K562 (cell line): ENCODE measurements around the gene IMPACT. TPM values are rescaled to one million over a fixed set of nuclear protein-coding genes. Genes with fewer than 3 reads are reported as not detected.

Source experiments
- CREM ChIP-seq: IDR thresholded peaks from 2 replicates; pipeline ENCODE4 v1.6.1; 2014; ENCODE audit warnings: antibody characterized with exemption, low read depth
- EWSR1 ChIP-seq: fragments of 450-650 bp; IDR thresholded peaks from 2 replicates; pipeline ENCODE4 v1.6.1; 2018; ENCODE audit warnings: borderline replicate concordance, mild to moderate bottlenecking, low read depth, moderate library complexity; ENCODE audit not compliant: partially characterized antibody
- KDM1A ChIP-seq, 2 experiments: fragments of 450-650 bp; IDR thresholded peaks; 2 replicates each; pipeline ENCODE4 v1.6.1; 2016; ENCODE audit warnings: mild to moderate bottlenecking in 2 of 2
- NUFIP1 ChIP-seq: fragments of 450-650 bp; IDR thresholded peaks from 2 replicates; pipeline ENCODE4 v1.6.1; 2018; ENCODE audit not compliant: partially characterized antibody
- PCBP2 ChIP-seq: fragments of 200-400 bp; formaldehyde crosslinking; IDR thresholded peaks from 2 replicates; pipeline ENCODE4 v1.6.1; 2018; ENCODE audit warnings: low read length, low read depth, mild to moderate bottlenecking, moderate library complexity; ENCODE audit not compliant: poor library complexity, severe bottlenecking
- RBM39 ChIP-seq: fragments of 200-400 bp; formaldehyde crosslinking; optimal IDR thresholded peaks from 2 replicates; pipeline ENCODE3; 2018; ENCODE audit warnings: low read depth, low read length
- polyA plus RNA-seq, 8 experiments: library from polyadenylated mRNA; depleted of rRNA in 4 of 8; stranded (reverse) in 5 of 8; unstranded in 3 of 8; fragments of >200 nt; fragmentation: Nextera tagmentation in 2 of 8; fragmentation: Illumina TruSeq in 1 of 8; extraction: Ambion mirVana in 2 of 8; extraction: Trizol in 1 of 8; gene quantifications; 2 replicates each; pipeline versions ENCODE4 v1.2.1 to v1.2.3, GENCODE V29; 2011 to 2014; ENCODE audit warnings: inconsistent platforms in 1 of 8, missing spikeins in 1 of 8
- total RNA-seq, 7 experiments: library from RNA; depleted of rRNA in 6 of 7; stranded (reverse); fragments of >200 nt in 6 of 7; fragmentation: Illumina TruSeq in 2 of 7; extraction: Trizol in 2 of 7; gene quantifications; 2 replicates each; pipeline versions ENCODE4 v1.2.1 to v1.2.3, GENCODE V29; 2011 to 2021; ENCODE audit warnings: low replicate concordance in 1 of 7
- TF ChIP-seq, protein P1 (sequence below): fragments of 200-800 bp; sonication (Bioruptor generic); IDR thresholded peaks from 2 replicates; pipeline ENCODE4 v1.6.1; 2017; ENCODE audit warnings: missing genetic modification characterization, missing compliant biosample characterization
- TF ChIP-seq, protein P2 (sequence below): fragments of 250-450 bp; sonication (Bioruptor Pico); IDR thresholded peaks from 2 replicates; pipeline ENCODE4 v1.6.1; 2021; ENCODE audit warnings: mild to moderate bottlenecking
- TF ChIP-seq, protein P3 (sequence below): conservative IDR thresholded peaks from 2 replicates; pipeline ENCODE4 v1.6.1; 2011; ENCODE audit warnings: low read depth, mild to moderate bottlenecking, low read length; ENCODE audit not compliant: control insufficient read depth
- TF ChIP-seq, protein P4 (sequence below), 2 experiments: fragments of 450-650 bp; conservative IDR thresholded peaks; 2 replicates each; pipeline ENCODE4 v1.6.1; 2017; ENCODE audit warnings: mild to moderate bottlenecking in 2 of 2, moderate library complexity in 2 of 2
- TF ChIP-seq, protein P5 (sequence below), 2 experiments: fragments of 450-650 bp in 1 of 2; IDR thresholded peaks; 2 replicates each; pipeline ENCODE4 v1.6.1; 2011 to 2017; ENCODE audit warnings: low read depth in 2 of 2, antibody characterized with exemption in 1 of 2, borderline replicate concordance in 1 of 2, low read length in 1 of 2, mild to moderate bottlenecking in 1 of 2, mixed read lengths in 1 of 2; ENCODE audit not compliant: control insufficient read depth in 1 of 2

IMPACT gene
- total and polyA plus RNA-seq, 9 of the 15 experiments (the other 6 are each of a cell fraction or from before 2014, with no cell fraction given): 4.7 to 7.6 (median 5.8) TPM

DNA sequence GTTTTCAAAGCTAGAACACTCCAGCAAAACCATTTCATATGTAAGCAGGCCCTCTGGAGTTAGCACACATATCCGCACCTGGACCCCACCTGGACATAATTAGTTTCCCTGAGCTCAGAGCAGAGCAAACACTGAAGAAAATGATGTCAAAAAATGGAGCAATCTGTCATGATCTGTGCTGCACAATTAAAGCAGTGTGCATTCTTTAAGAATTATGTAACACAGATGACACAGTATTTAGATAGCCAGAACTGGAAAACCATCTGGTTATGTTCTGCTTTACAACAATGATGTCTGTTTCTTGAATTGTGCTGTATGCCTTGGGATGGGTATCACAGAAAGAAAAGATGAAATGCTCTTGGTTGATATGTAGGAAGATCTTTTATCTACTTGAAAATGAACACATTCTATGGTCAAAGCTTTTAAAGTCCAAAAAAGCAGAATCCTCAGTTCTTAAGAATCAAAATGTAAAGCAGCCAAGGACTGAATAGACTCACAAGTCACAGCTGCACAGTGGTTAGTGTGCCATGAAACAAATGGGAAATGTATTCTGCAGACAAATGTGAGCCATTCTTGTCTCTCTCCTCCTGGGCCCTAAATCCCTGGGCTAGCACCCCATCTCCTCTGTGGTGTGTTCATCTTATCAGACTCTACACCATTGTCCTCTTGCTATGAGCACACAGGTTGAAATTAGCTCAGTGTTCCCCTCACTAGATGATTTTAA is 70.7 kb downstream of the IMPACT start (continued):
- TF ChIP-seq, protein P1, sequence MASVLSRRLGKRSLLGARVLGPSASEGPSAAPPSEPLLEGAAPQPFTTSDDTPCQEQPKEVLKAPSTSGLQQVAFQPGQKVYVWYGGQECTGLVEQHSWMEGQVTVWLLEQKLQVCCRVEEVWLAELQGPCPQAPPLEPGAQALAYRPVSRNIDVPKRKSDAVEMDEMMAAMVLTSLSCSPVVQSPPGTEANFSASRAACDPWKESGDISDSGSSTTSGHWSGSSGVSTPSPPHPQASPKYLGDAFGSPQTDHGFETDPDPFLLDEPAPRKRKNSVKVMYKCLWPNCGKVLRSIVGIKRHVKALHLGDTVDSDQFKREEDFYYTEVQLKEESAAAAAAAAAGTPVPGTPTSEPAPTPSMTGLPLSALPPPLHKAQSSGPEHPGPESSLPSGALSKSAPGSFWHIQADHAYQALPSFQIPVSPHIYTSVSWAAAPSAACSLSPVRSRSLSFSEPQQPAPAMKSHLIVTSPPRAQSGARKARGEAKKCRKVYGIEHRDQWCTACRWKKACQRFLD (CRISPR knock-in tag): no peak
- TF ChIP-seq KDM1A (IDR thresholded peaks at IDR 0.05) (no peak), CREM (no peak), RBM39 (no peak), PCBP2 (no peak), NUFIP1 (no peak), EWSR1 (no peak)
- TF ChIP-seq, protein P2, sequence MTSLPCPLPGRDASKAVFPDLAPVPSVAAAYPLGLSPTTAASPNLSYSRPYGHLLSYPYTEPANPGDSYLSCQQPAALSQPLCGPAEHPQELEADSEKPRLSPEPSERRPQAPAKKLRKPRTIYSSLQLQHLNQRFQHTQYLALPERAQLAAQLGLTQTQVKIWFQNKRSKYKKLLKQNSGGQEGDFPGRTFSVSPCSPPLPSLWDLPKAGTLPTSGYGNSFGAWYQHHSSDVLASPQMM (CRISPR knock-in tag): no peak
- TF ChIP-seq, protein P3, sequence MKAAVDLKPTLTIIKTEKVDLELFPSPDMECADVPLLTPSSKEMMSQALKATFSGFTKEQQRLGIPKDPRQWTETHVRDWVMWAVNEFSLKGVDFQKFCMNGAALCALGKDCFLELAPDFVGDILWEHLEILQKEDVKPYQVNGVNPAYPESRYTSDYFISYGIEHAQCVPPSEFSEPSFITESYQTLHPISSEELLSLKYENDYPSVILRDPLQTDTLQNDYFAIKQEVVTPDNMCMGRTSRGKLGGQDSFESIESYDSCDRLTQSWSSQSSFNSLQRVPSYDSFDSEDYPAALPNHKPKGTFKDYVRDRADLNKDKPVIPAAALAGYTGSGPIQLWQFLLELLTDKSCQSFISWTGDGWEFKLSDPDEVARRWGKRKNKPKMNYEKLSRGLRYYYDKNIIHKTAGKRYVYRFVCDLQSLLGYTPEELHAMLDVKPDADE: no peak
- TF ChIP-seq, protein P4, sequence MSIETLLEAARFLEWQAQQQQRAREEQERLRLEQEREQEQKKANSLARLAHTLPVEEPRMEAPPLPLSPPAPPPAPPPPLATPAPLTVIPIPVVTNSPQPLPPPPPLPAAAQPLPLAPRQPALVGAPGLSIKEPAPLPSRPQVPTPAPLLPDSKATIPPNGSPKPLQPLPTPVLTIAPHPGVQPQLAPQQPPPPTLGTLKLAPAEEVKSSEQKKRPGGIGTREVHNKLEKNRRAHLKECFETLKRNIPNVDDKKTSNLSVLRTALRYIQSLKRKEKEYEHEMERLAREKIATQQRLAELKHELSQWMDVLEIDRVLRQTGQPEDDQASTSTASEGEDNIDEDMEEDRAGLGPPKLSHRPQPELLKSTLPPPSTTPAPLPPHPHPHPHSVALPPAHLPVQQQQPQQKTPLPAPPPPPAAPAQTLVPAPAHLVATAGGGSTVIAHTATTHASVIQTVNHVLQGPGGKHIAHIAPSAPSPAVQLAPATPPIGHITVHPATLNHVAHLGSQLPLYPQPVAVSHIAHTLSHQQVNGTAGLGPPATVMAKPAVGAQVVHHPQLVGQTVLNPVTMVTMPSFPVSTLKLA (conservative IDR thresholded peaks at IDR 0.05): no peak
- TF ChIP-seq, protein P5, sequence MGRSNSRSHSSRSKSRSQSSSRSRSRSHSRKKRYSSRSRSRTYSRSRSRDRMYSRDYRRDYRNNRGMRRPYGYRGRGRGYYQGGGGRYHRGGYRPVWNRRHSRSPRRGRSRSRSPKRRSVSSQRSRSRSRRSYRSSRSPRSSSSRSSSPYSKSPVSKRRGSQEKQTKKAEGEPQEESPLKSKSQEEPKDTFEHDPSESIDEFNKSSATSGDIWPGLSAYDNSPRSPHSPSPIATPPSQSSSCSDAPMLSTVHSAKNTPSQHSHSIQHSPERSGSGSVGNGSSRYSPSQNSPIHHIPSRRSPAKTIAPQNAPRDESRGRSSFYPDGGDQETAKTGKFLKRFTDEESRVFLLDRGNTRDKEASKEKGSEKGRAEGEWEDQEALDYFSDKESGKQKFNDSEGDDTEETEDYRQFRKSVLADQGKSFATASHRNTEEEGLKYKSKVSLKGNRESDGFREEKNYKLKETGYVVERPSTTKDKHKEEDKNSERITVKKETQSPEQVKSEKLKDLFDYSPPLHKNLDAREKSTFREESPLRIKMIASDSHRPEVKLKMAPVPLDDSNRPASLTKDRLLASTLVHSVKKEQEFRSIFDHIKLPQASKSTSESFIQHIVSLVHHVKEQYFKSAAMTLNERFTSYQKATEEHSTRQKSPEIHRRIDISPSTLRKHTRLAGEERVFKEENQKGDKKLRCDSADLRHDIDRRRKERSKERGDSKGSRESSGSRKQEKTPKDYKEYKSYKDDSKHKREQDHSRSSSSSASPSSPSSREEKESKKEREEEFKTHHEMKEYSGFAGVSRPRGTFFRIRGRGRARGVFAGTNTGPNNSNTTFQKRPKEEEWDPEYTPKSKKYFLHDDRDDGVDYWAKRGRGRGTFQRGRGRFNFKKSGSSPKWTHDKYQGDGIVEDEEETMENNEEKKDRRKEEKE (IDR thresholded peaks at IDR 0.05; ENCODE audit: borderline replicate concordance in 1 of 2, control insufficient read depth in 1 of 2, low read depth in 2 of 2, low read length in 1 of 2): no peak
